Endothelial cell of umbilical vein (primary cell): ENCODE results near the gene COL23A1. TPM values are rescaled to one million over a fixed set of nuclear protein-coding genes. Genes with fewer than 3 reads are reported as not detected.

Source experiments
- BruUV-seq: library from RNA; stranded (reverse); fragments of 400-500 nt; replicated peaks from 2 replicates; lab custom pipeline; 2021; lab: Mats Ljungman, UMichigan
- CTCF ChIA-PET: fragments of 300-600, 350-600 bp; sonication (Branson Sonifier 250); formaldehyde crosslinking; loops from one replicate; lab custom pipeline; 2021; ENCODE audit warnings: antibody characterized with exemption, inconsistent platforms; lab: Charles Lee
- POLR2A ChIA-PET: fragments of 300-600, 350-600 bp; sonication (Branson Sonifier 250); formaldehyde crosslinking; loops from one replicate; lab custom pipeline; 2021; ENCODE audit warnings: antibody characterized with exemption, inconsistent platforms; lab: Charles Lee
- DNase-seq: peaks from one replicate; pipeline ENCODE4 v3.0.0-alpha.2; 2011; ENCODE audit warnings: low read depth, low spot score
- FAIRE-seq: peaks from 2 replicates; lab custom pipeline; 2011; peaks lifted over from hg19 to GRCh38; lab: Jason Lieb, UNC
- H2AFZ ChIP-seq: 2 replicates; pipeline ENCODE4 v1.6.0; 2012; ENCODE audit warnings: low read depth, low read length, control low read depth, inconsistent platforms
- H3K27ac ChIP-seq: 2 replicates; pipeline ENCODE4 v1.5.1; 2011; ENCODE audit warnings: low read depth, mild to moderate bottlenecking, control low read depth, low read length, moderate library complexity; ENCODE audit not compliant: insufficient read depth
- H3K27me3 ChIP-seq, 2 experiments: 2 replicates each; pipeline versions ENCODE4 v1.6.0 to v1.6.1; 2011; ENCODE audit warnings: low read length in 2 of 2, mixed read lengths in 1 of 2; ENCODE audit not compliant: control insufficient read depth in 2 of 2, insufficient read depth in 2 of 2
- H3K36me3 ChIP-seq, 2 experiments: 2 replicates in 1 of 2; 3 replicates in 1 of 2; pipeline ENCODE4 v1.5.1; 2011; ENCODE audit warnings: low read length in 2 of 2, mild to moderate bottlenecking in 1 of 2, moderate library complexity in 1 of 2; ENCODE audit not compliant: control insufficient read depth in 2 of 2, insufficient read depth in 2 of 2; ENCODE audit errors: extremely low read depth in 1 of 2
- H3K4me1 ChIP-seq: 3 replicates; pipeline ENCODE4 v1.5.1; 2011; ENCODE audit warnings: mild to moderate bottlenecking, low read length; ENCODE audit not compliant: control insufficient read depth, insufficient read depth; ENCODE audit errors: extremely low read depth
- H3K4me2 ChIP-seq: 2 replicates; pipeline ENCODE4 v1.6.1; 2011; ENCODE audit warnings: low read length, control low read depth, mixed read lengths; ENCODE audit not compliant: insufficient read depth
- H3K4me3 ChIP-seq, 3 experiments: fragments of 200-600 bp in 1 of 3; sonication (generic), shearing (Covaris generic) in 1 of 3; replicated peaks in 1 of 3; 2 replicates each; pipeline ENCODE4 v1.5.1; 2011 to 2016; ENCODE audit warnings: control low read depth in 3 of 3, low read length in 3 of 3, mild to moderate bottlenecking in 2 of 3, inconsistent platforms in 1 of 3, low read depth in 1 of 3, moderate library complexity in 1 of 3; ENCODE audit not compliant: insufficient read depth in 1 of 3
- H3K79me2 ChIP-seq: 2 replicates; pipeline ENCODE4 v1.6.0; 2012; ENCODE audit warnings: low read length, inconsistent platforms; ENCODE audit not compliant: control insufficient read depth, insufficient read depth
- H3K9ac ChIP-seq: replicated peaks from 2 replicates; pipeline ENCODE3; 2011; ENCODE audit warnings: low read length, control low read depth; ENCODE audit not compliant: insufficient read depth; ENCODE audit errors: extremely low read depth
- H3K9me1 ChIP-seq: replicated peaks from 3 replicates; pipeline ENCODE4 v1.6.0; 2011; ENCODE audit warnings: mild to moderate bottlenecking, low read length; ENCODE audit not compliant: control insufficient read depth, insufficient read depth; ENCODE audit errors: extremely low read depth
- H3K9me3 ChIP-seq: replicated peaks from 2 replicates; pipeline ENCODE4 v1.5.1; 2012; ENCODE audit warnings: low read length, inconsistent platforms; ENCODE audit not compliant: control insufficient read depth, insufficient read depth
- H4K20me1 ChIP-seq: replicated peaks from 2 replicates; pipeline ENCODE3; 2011; ENCODE audit warnings: mild to moderate bottlenecking, low read length; ENCODE audit not compliant: control insufficient read depth, insufficient read depth; ENCODE audit errors: extremely low read depth
- FOS ChIP-seq: IDR thresholded peaks from 2 replicates; pipeline ENCODE4 v1.6.1; 2011; ENCODE audit warnings: mild to moderate bottlenecking, low read length, moderate library complexity, borderline replicate concordance; ENCODE audit not compliant: insufficient read depth
- GATA2 ChIP-seq: IDR thresholded peaks from 2 replicates; pipeline ENCODE4 v1.7.0; 2011; ENCODE audit warnings: low read depth, mild to moderate bottlenecking, moderate library complexity, mixed read lengths, low read length; ENCODE audit not compliant: insufficient read length, insufficient read depth
- JUN ChIP-seq: IDR thresholded peaks from 2 replicates; pipeline ENCODE4 v1.6.1; 2011; ENCODE audit warnings: borderline replicate concordance, low read depth; ENCODE audit not compliant: insufficient read length, insufficient read depth
- MYC ChIP-seq: IDR thresholded peaks from one replicate; pipeline ENCODE4 v1.6.1; 2011; ENCODE audit warnings: mild to moderate bottlenecking, low read depth, low read length
- POLR2A ChIP-seq: IDR thresholded peaks from 2 replicates; pipeline ENCODE4 v1.6.1; 2012; ENCODE audit warnings: low read depth, mild to moderate bottlenecking, control low read depth, low read length
- POLR2AphosphoS5 ChIP-seq: IDR thresholded peaks from 2 replicates; pipeline ENCODE4 v1.6.1; 2012; ENCODE audit warnings: low read depth, mild to moderate bottlenecking, control low read depth, low read length, moderate library complexity; ENCODE audit not compliant: insufficient read depth
- dilution Hi-C: fragments of 300-500 bp; cut with MboI; formaldehyde crosslinking; loops from one replicate; pipeline ENCODE4 v1.15.0; 2019; ENCODE audit warnings: low sequenced_read_pairs; ENCODE audit not compliant: extremely low pct_ligation_motif_present
- intact Hi-C: fragments of 100-400 bp; cut with micrococcal nuclease; formaldehyde crosslinking; loops from one replicate; pipeline ENCODE4 v1.10.0; 2022
- polyA plus RNA-seq, 4 experiments: library from polyadenylated mRNA; depleted of rRNA in 3 of 4; stranded (reverse) in 3 of 4; unstranded in 1 of 4; fragments of >200 nt; gene quantifications; 2 replicates each; pipeline versions ENCODE4 v1.2.1 to v1.2.3, GENCODE V29; 2011 to 2012; ENCODE audit warnings: missing spikeins in 1 of 4
- total RNA-seq: library from RNA; stranded (reverse); gene quantifications from 2 replicates; pipeline ENCODE4 v1.2.3, GENCODE V29; 2021
- TF ChIP-seq, protein P1 (sequence below): IDR thresholded peaks from 2 replicates; pipeline ENCODE4 v1.6.1; 2011; ENCODE audit not compliant: insufficient read depth, insufficient read length

The COL23A1 gene
- total and polyA plus RNA-seq, 2 donors (not counting 3 experiments of a cell fraction or from before 2014, with no cell fraction given), result not detected

DNA sequence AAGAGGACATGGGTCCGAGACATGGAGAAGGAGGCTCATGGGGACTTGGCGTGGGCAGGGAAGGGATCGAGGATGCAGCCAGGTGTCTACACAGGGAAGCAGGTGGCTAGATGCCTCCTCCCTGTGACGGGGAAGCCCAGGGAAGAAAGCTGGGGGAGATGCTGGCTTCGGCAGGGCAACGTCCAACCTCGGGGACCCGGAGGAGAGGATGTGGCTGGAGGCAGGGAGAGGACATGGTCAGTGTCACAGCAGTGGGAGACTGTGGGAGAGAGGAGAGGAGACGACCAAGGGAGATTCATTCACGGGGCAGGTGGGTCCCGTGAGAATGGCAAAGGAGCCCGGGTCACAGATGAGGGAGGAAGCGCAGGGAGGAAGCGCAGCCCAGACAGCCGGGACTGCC, 284.4 kb downstream of the COL23A1 start:
- ChIA-PET POLR2A (no interaction called here), CTCF (no interaction called here)
- Histone ChIP-seq H3K27me3 (no peaks in the 10 kb centered on the region), H3K4me1 (no peaks in the 10 kb centered on the region), H3K27ac (no peak overlapping the region), H3K9me3 (no peaks in the 10 kb centered on the region), H3K4me3 (no peak overlapping the region), H3K4me2 (no peak overlapping the region), H3K9me1 (no peaks in the 10 kb centered on the region), H4K20me1 (no peaks in the 10 kb centered on the region), H3K79me2 (no peaks in the 10 kb centered on the region), H3K9ac (no peak overlapping the region), H2AFZ (no peak overlapping the region), H3K36me3 (no peaks in the 10 kb centered on the region)
- FAIRE-seq (no peak), DNase-seq (no peak)
- TF ChIP-seq MYC (no peak), POLR2AphosphoS5 (no peak), JUN (no peak), POLR2A (no peak)
- intact Hi-C loops (no loop called here), dilution Hi-C loops (no loop called here)
- BruUV-seq, result no TSS peak

DNA sequence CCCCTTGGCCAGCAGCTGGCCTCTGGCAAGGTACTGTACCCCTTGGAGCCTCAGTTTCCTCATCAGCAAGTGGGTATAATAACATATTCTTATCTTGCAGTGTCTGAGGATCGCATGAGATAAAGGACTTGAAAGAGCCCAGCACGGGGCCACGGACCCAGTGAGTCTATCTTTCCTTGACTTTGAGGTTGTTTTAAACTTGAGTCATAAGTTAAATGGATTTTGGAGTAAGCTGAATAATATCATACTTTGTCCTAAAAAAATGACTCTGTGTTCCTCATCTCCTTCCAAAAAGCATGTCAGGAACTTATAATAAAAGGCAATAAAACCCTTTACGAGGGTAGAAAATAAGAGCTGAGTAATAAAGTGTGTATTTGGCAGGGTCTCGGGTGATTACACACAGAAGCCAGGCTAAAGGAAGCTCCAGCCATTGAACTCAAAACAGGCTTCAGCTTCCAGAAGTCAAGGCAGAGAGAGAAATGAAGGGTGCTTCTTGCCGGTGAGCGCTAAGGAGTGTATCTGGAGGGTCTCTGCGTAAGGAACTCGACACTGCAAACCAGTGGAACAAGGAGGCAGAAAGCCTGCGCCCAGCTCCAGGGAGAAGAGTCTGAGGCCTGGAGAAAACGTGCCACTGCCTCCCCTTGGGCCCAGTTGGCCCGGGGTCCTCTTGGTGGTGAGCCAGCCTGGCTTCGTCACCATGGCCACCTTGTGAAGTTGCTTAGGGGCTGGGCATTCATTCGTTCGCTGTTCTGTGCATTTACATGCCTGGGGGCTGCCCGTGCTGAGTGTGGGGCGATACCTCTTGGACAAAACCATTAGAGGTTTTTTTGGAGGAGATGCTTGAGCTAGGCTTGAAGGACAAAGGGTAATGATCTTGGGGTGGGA, 285.2 kb downstream of the COL23A1 start:
- H3K27me3 ChIP-seq, result no peaks in the 10 kb centered on the region
- intact Hi-C loops (no loop called here), dilution Hi-C loops (no loop called here)
- TF ChIP-seq JUN, result no peak
- no peak for TF ChIP-seq GATA2
- TF ChIP-seq, protein P1, sequence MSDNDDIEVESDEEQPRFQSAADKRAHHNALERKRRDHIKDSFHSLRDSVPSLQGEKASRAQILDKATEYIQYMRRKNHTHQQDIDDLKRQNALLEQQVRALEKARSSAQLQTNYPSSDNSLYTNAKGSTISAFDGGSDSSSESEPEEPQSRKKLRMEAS, result no peak
- TF ChIP-seq POLR2A, result no peak
- no peak for TF ChIP-seq MYC
- TF ChIP-seq FOS, result no peak
- no peak for TF ChIP-seq POLR2AphosphoS5
- ChIA-PET CTCF (interaction anchor here (1.4 kb wide), 1 partner anchor 28 kb away, joined by 3 read pairs; no protein-coding TSS in a partner anchor), POLR2A (no interaction called here)
- H3K4me1 ChIP-seq, result no peaks in the 10 kb centered on the region
- no peaks in the 10 kb centered on the region for H3K9me3 ChIP-seq
- H2AFZ ChIP-seq, result no peak overlapping the region
- DNase-seq, result no peak
- H3K4me2 ChIP-seq, result no peak overlapping the region
- BruUV-seq, result no TSS peak
- no peaks in the 10 kb centered on the region for H3K79me2 ChIP-seq
- no peaks in the 10 kb centered on the region for H3K36me3 ChIP-seq
- H3K9ac ChIP-seq, result no peak overlapping the region
- no peaks in the 10 kb centered on the region for H4K20me1 ChIP-seq
- no peak for FAIRE-seq
- no peaks in the 10 kb centered on the region for H3K9me1 ChIP-seq
- H3K4me3 ChIP-seq, result no peak overlapping the region
- no peak overlapping the region for H3K27ac ChIP-seq
